GM10266 (cell line): Measurements from ENCODE around the gene SPN.
"Not testable (repeated sequence)": the region's sequence is repeated elsewhere in the genome, so short reads cannot be mapped to it uniquely, and the experiment has no call there.

Source experiments
- DNase-seq: peaks from one replicate; pipeline ENCODE4 v3.0.0; 2012; ENCODE audit errors: extremely low spot score
- CTCF ChIP-seq: IDR thresholded peaks from 2 replicates; pipeline ENCODE4 v1.5.1; 2012; ENCODE audit warnings: mild to moderate bottlenecking, low read depth; ENCODE audit not compliant: control insufficient read depth, insufficient read depth; ENCODE audit errors: missing control alignments

The SPN gene

GRCh38 chr16:29663016-29663806 lies at the start of gene SPN:
Gene SPN (plus strand): TSS chr16:29663247. CDS start chr16:29663729, 482 bp downstream.
- no peak for TF ChIP-seq CTCF

GRCh38 chr16:29613307-29614057 lies 49.6 kb upstream of the SPN start:
- DNase-seq = peak; percentile 87

More at GRCh38 chr16:29663016-29663806, at the start of gene SPN:
- peak; percentile 80 for DNase-seq

DNA sequence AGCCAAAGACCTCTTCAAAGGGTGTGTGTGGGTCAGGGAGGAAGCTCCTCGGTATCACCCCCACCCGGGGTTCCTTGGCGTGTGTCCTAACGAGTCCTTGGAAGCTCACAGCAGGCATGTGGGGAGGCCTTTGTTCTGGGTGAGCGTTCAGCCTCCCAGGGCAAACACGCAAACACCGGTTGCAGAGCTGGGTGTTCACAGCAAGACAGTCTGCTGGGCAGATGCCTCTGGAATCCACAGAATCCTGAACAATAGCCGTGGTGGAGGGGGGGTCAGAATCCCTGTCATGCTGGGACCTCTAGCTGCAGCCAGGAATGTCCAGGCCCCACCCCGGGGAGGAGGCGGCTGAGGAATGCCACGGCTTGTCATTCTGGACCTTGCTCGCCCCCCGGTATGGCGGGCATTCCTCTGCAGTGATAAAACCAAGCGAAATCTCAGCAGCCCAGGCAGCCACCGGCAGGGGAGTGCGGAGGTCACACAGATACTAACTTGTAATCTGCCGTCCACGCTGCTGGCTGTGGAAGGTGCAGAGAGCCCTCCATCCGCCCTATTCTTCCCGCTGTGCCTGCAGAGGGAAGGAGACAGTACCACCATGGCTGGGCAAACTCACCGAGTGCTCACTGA lies 48.2 kb upstream of the SPN start:
- not testable (repeated sequence) for DNase-seq

GRCh38 chr16:29616127-29616526 lies 46.9 kb upstream of the SPN start:
- DNase-seq = not testable (repeated sequence)

GRCh38 chr16:29620591-29620990 lies 42.5 kb upstream of the SPN start:
- not testable (repeated sequence) for DNase-seq
- peak; percentile 29 for TF ChIP-seq CTCF

DNA sequence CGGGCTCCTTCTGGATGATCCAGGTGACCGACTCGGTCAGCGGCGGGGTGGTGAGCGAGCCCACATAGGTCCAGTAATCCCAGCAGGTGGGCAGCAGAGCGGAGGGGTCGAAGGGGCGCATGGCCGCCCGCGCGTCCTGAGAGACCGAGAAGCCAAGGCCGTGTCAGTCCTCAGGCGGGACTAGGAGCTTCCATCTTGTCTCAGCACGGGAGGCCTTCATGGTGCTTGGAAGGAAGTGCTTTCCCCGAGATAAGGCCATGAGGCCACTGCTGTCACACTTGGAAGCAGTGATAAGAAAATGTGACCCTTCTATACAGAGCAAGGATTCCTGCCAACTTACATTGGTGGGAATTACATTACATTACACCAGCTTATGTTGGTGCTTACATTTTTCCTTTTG lies 40.3 kb upstream of the SPN start:
- not testable (repeated sequence) for DNase-seq

GRCh38 chr16:29623253-29623652 lies 39.8 kb upstream of the SPN start:
- not testable (repeated sequence) for DNase-seq

GRCh38 chr16:29625114-29625513 lies 37.9 kb upstream of the SPN start:
- not testable (repeated sequence) for DNase-seq

DNA sequence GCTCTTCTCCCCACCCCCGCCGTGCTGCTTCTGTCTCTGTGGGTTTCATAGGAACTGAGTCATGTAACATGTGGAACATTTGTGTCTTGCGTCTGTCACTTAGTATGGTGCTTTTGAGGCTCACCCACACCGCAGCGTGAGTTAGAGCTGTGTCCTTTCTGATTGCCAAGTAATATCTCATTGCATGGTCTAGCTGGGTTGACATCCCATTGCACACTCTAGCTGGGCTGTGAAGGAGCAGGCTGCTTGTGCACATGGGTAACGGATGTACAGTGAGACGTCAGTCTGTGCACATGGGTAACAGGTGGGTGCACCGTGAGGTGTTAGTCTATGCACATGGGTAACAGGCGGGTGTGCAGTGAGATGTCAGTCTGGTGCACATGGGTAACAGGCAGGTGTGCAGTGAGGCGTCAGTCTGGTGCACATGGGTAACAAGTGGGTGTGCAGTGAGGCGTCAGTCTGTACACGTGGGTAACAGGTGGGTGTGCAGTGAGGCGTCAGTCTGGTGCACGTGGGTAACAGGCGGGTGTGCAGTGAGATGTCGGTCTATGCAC lies 36.2 kb upstream of the SPN start:
- DNase-seq = not testable (repeated sequence)

- DNase-seq = not testable (repeated sequence)
Observed at GRCh38 chr16:29627661-29628075, 35.4 kb upstream of the SPN start.

DNA sequence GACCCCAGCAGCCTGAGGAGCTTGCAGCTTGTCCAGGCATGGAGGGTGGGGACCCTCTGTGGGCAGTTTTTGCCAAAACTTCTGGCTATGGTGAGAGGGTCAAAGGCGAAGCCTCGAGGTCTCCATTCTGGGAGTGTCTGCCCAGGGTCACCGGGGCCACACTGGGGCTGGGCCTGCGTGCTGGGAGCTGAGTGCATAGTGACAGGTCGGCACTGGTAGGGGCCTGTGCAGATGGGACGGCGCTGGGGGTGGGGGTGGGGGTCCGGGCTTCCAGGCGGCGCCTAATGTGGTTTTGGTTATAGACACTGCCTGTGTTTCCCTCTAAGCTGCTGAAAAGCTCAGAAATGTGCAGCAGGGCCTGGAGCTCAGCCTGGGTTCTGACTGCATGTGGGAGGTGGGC lies 34.3 kb upstream of the SPN start:
- DNase-seq = not testable (repeated sequence)

- not testable (repeated sequence) for DNase-seq
Observed at GRCh38 chr16:29629318-29629717, 33.7 kb upstream of the SPN start.

- DNase-seq = not testable (repeated sequence)
Observed at GRCh38 chr16:29631658-29632057, 31.4 kb upstream of the SPN start.

GRCh38 chr16:29635902-29636301 lies 27.1 kb upstream of the SPN start:
- not testable (repeated sequence) for DNase-seq

- not testable (repeated sequence) for DNase-seq
Observed at GRCh38 chr16:29636368-29636767, 26.7 kb upstream of the SPN start.

DNA sequence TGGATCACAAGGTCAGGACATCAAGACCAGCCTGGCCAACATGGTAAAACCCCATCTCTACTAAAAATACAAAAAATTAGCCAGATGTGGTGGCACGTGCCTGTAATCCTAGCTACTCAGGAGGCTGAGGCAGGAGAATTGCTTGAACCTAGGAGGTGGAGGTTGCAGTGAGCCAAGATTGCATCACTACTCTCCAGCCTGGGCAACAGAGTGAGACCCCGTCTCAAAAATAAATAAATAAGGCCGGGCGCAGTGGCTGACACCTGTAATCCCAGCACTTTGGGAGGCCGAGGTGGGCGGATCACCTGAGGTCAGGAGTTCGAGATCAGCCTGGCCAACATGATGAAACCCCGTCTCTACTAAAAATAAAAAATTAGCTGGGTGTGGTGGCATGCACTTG lies 24.3 kb upstream of the SPN start:
- DNase-seq = not testable (repeated sequence)
